Measurements from ENCODE around the gene CASK. TPM values are rescaled to one million over a fixed set of nuclear protein-coding genes. Genes with fewer than 3 reads are reported as not detected.

Gene CASK
- total RNA-seq, 4 donors from 2014 or later = 33.1 to 41.6 (median 36.4) TPM

DNA sequence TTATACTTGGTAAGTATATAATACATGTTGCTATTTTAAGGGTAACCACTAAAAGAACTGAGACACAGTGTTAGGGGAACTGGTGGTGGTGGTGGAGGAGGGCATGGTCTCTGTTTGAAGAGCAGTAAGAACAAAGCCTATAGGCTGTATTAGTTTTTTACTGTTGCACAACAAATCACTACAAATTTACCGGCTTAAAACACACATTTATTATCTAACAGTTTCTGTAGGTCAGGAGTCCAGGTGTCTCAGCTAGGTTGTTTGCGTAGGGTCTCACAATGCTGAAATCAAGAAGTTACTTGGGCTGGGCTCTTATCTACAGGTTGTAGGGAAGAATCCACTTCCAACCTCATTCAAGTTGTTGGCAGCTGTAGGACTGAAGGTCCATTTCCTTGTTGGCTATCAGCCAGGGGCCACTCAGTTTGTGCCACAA is 52.6 kb downstream of the CASK start:
- no peak for TF ChIP-seq POLR2A (IDR thresholded peaks at IDR 0.05)
- TF ChIP-seq, protein P1, sequence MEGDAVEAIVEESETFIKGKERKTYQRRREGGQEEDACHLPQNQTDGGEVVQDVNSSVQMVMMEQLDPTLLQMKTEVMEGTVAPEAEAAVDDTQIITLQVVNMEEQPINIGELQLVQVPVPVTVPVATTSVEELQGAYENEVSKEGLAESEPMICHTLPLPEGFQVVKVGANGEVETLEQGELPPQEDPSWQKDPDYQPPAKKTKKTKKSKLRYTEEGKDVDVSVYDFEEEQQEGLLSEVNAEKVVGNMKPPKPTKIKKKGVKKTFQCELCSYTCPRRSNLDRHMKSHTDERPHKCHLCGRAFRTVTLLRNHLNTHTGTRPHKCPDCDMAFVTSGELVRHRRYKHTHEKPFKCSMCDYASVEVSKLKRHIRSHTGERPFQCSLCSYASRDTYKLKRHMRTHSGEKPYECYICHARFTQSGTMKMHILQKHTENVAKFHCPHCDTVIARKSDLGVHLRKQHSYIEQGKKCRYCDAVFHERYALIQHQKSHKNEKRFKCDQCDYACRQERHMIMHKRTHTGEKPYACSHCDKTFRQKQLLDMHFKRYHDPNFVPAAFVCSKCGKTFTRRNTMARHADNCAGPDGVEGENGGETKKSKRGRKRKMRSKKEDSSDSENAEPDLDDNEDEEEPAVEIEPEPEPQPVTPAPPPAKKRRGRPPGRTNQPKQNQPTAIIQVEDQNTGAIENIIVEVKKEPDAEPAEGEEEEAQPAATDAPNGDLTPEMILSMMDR (IDR thresholded peaks at IDR 0.05) = no peak
- peak in 1 of 2 donors; percentile 2 for DNase-seq
- Histone ChIP-seq H3K4me3 (replicated peaks in 1 of 3) (no peak overlapping the region), H3K27ac (no peak overlapping the region), H3K27me3 (no peaks in the 10 kb centered on the region), H3K9me3 (no peaks in the 10 kb centered on the region), H3K4me1 (no peaks in the 10 kb centered on the region), H3K36me3 (no peaks in the 10 kb centered on the region)
- WGBS, 2 donors = 74 to 83% methylated on average over 2 of the region's 2 CpGs
- intact Hi-C loops (cut with DNase I) = no loop called here

GRCh38 chrX:41868392-41868977 is 54.9 kb downstream of the CASK start:
- H3K27me3 ChIP-seq = no peaks in the 10 kb centered on the region
- no peak for DNase-seq
- TF ChIP-seq, protein P1 (IDR thresholded peaks at IDR 0.05) = no peak
- no peak for TF ChIP-seq POLR2A (IDR thresholded peaks at IDR 0.05)
- intact Hi-C loops (cut with DNase I) = no loop called here
- no peak overlapping the region for H3K4me3 ChIP-seq (replicated peaks in 1 of 3)
- no peaks in the 10 kb centered on the region for H3K9me3 ChIP-seq
- no peaks in the 10 kb centered on the region for H3K36me3 ChIP-seq
- WGBS, 2 donors = 77 to 90% methylated on average over 3 of the region's 3 CpGs
- no peak overlapping the region for H3K27ac ChIP-seq
- H3K4me1 ChIP-seq = no peaks in the 10 kb centered on the region

DNA sequence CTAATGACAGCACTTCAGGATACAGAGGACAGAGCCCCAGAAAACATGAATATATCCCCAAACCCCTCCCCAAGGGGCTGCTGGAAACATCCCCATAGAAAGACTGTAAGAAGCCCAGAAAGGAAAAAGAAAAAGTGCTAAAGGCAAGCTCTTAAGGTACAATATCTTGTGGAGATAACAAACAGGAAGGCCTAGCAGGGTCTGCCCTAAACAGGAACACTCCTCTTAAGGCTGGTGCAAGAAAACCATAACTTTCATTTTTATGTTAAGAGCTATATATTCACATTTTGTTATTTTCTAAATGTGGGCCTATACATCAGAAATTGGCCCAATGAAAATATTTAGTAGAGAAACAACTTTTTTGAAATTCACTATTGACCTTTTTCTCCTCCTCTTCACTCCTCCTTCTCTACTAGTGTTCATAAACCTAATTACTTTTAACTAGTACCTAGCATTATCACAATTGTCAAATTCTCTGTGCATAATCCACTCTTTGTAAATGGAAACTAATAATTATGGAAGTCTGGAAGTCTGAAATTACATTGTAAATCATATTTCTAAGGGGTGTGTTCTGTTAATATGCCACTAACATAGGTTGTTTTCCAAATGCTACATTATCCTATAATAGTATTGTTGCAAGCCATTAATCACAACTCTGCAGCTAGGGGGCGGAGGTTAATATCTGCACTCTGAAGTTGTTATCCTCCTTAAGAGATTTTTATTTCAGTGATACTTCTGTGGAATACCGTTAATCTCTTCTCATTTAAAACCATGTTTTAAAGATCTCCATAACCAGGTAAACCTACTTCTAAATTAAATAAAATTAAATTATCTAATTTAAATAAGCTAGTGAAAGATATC is 59.8 kb downstream of the CASK start:
- WGBS, 2 donors = 93 to 100% methylated on average over 2 of the region's 2 CpGs
- H3K9me3 ChIP-seq = no peaks in the 10 kb centered on the region
- no peaks in the 10 kb centered on the region for H3K27me3 ChIP-seq
- no peak for DNase-seq
- H3K36me3 ChIP-seq = no peaks in the 10 kb centered on the region
- no peak overlapping the region for H3K4me3 ChIP-seq (replicated peaks in 1 of 3)
- no peaks in the 10 kb centered on the region for H3K4me1 ChIP-seq
- TF ChIP-seq POLR2A (IDR thresholded peaks at IDR 0.05) = no peak
- TF ChIP-seq, protein P1 (IDR thresholded peaks at IDR 0.05) = no peak
- H3K27ac ChIP-seq = no peak overlapping the region
- intact Hi-C loops (cut with DNase I) = no loop called here

GRCh38 chrX:41862562-41863184 is 60.7 kb downstream of the CASK start:
- intact Hi-C loops (cut with DNase I) = no loop called here
- 79 to 89% methylated on average over 4 of the region's 4 CpGs for WGBS, 2 donors
- TF ChIP-seq POLR2A (IDR thresholded peaks at IDR 0.05) = no peak
- TF ChIP-seq, protein P1 (IDR thresholded peaks at IDR 0.05) = no peak
- Histone ChIP-seq H3K36me3 (no peaks in the 10 kb centered on the region), H3K4me1 (no peaks in the 10 kb centered on the region), H3K27ac (no peak overlapping the region), H3K27me3 (no peaks in the 10 kb centered on the region), H3K9me3 (no peaks in the 10 kb centered on the region), H3K4me3 (replicated peaks in 1 of 3) (no peak overlapping the region)
- DNase-seq = no peak

Data from thyroid gland (tissue), 4 donors.